ENCODE measurements around the gene CDC14B. TPM values are rescaled to one million over a fixed set of nuclear protein-coding genes. Genes with fewer than 3 reads are reported as not detected.
"Not testable (repeated sequence)": the region's sequence is repeated elsewhere in the genome, so short reads cannot be mapped to it uniquely, and the experiment has no call there.

The CDC14B gene
- total RNA-seq, 1 experiment from 2014 or later, result 16.0 TPM

DNA sequence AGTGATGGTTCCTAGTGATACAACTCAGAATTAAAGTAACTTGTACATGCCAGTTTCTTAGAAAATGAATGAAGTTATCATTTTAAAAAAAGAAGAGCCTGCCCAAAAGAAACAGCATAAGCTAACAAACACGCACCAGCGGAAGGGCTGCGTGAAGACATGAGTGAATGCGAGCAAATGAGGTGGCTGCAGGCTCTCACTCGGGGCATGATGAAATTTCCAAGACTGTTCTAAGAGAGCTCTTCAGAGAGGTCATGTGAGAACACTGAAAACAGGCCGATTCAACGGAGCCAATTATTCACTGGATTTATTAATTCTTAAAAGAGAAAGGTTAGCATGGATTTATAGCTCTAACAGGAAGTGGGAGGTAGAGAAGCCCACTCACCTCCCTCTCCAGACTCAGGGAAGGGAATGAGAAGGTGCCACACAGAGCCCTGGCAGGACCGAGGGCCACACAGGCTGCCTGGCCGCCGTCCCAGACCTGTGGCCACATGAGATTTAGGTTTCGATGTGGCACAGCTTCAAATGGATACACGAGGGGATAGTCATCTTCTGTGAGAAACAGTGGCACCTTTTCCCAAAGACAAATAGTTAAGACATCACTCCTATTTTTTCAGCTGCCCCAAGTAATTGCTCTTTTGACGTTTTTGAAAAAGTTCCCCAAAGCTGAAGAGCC, 114.2 kb downstream of the CDC14B start:
- DNase-seq (ENCODE audit: extremely low read depth, low read depth), result no peak

DNA sequence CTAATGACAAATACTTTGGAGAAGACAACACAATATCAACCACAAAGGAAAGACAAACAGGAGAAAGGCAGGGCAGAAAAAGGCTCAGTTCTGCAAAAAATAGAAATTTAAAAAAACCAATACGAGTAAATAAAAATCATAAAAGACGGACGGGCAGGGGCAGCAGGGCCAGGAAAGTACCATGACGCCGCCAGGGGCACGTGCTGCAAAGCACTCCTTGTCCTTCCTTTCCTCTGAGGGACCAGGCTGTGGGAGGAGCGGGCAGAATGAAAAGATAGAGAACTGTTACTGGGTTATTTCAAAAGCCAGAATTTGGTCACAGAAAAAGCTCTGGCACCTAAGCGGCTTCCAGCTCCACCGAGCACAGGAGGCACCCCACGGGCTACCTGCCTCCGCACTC, 115.7 kb downstream of the CDC14B start:
- no peak for DNase-seq (ENCODE audit: extremely low read depth, low read depth)

DNA sequence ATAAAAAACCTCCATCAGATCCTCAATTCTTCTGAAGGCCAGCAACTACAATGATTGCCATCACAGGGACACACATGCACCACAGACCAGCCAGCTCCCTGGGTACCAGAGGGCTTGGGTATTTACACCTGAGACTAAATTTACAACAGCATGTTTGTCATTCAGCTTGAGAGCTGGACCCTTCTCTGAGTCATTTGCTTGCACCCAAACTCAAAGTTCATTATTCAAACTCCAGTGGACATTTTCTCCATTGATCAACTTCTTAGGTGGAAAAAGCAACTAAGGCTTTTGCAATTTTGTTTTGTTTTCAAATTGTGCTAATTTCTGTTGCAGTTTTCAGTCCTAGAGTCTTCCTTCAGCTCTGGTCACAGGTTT, 116.3 kb downstream of the CDC14B start:
- DNase-seq (ENCODE audit: extremely low read depth, low read depth), result not testable (repeated sequence)

DNA sequence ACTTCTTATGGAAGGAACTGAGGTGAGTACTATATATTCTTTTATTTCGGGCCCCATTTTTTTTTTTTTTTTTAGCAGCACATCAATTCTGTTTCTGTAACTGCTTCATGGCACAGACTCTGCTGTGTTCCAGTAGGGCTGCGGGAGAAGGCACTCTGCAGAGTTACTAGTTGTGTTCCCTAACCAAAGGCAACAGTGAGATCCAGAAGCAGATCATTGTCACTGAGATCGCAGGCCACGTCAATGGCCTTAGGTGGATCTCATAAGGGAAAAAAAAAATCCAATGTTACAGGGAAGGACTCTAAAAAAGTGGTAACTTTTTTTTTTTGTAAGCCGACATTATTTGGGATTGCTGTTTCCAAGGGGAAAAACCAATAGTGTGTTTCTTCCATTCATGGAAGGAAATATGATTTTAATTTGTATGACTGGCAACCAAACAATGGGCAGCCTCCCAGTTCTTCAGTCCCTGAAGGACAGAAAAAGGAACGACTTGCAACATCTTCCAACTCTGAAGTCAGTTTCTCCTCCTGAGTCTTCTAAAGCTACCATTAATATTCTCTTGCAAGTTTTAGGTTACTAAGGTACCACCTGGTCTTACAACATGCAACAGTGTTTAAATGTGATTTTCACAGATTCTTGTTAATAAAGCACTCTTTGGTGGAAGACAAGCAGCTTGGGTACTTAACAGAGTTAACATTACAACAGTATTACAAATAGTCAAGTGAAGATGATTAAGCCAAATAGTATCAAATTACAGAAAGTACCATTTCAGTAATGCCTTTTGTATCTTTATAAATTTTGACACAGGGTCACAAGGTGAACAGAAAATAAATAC, 116.9 kb downstream of the CDC14B start:
- DNase-seq (ENCODE audit: extremely low read depth, low read depth), result no peak

DNA sequence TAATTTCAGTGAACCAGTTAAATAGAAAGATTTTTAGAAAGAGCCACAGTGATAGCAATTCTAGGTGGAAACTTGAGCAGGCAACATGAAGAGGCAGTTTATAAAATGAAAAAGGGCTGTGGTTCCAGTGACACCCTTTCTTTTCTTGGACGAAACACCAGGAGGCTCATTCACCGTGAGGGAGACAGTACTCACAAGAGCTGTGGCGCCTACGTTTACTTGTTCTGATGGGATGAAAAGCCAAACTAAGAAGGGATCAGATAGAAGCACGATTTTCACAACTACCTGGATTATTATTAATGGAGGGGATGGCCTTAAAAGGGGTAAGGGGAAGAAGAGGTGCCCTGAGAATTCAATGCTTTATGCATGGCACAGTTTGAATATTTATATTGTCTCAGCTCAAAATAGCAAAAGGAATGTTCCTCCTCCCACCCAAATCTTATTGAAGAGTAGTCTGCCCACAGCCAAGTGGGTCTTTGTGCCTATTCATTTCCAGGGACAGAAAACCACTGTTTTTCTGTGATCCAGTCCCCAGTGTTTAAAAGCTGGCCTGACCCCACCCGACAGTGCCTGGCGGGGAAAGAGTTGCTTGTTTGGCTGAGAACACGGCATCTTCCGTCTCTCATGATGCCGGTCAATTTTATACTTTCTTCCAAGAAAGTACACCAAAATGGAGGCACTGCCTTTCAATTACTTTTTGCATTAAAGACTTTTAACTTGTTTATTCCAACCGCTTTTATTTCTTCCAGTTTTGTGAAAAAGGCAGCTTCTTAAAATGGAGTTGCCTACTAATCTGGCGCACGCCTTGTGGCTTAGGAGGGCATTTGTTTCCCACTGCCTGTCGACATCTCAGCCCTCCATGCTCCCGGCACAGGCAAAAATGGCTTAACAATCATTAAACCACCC, 117.8 kb downstream of the CDC14B start:
- DNase-seq (ENCODE audit: extremely low read depth, low read depth), result no peak

DNA sequence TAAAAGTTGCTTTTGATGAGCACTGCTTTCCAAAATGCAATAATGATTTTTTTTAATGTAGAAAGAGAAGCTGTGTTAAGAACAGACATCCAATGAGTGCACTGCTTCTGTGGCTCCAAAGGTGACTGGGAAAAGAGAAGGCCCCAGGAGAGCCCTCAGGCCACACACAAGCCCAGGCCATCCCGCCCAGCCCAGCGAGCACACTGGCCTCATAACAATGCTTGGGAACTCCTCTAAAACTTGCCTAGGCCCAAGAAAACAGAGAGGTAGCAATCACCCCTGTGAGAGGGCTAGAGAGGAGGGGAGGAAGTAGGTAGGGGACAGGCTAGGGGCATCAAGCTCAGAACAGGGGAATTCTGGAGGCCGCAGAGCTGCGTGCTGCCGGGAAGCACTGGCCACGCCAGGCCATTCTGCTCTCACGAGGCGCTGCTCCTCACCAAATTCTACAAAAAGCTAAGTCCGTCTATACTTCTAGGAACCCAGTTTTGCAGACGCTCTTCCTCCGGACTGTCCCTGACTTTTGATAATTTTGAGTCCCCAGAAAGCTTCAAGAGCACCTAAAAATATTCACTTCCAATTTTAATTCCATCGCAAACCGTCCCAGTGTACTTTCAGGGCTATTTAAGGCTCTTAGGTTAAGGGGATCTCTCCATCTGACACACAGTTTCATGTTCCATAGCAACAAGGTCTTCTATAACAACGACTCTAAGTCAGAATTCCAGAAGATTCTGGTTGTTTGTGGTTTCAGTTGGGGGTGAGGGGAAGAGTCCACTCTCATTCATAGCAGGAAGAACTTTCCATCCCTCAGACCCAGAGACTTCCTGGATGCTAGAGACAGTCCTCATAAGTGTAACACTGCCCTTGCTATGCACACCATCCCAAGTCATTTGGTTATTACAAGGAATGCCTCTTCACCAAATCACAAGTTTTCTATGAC, 118.7 kb downstream of the CDC14B start:
- DNase-seq (ENCODE audit: extremely low read depth, low read depth), result no peak

DNA sequence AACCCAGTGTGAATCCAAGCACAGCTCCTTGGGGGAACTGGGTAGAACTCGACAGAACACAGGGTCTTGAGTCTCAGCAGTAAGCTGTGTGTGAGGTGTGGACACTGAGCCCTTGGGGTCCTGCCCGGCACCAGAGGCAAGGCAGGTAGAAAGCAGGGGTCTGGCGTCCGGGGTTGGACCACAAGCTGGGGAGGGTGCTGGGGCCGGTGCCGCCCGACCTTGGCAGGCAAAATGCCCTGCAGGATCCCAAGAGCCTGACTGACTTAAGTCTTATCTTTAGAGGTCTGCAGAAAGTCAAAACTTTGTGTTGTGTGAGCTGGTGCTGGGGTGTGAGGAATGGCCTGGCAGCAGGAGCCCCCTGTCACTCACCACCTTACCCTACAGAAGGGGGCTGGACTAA, 120.4 kb downstream of the CDC14B start:
- DNase-seq (ENCODE audit: extremely low read depth, low read depth), result no peak

DNA sequence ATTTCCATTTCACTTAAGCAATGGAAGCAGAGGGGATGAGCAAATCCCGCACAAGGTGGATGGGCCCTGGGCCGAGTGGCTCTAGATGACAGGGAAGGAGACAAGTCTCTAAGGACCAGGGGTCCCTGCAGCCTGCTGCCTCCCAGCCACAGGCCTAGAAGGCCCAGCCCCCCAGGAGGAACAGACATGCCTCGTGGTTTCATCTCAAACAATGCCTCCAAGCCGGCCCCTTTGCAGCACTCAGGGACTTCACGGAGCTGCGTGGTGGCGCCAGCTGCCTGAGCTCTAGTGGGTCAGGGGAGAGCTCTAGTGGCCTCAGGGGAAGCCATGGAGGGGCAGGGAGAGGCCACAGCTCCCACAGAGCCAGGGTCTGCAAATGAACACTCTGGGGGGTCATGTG, 120.8 kb downstream of the CDC14B start:
- no peak for DNase-seq (ENCODE audit: extremely low read depth, low read depth)

DNA sequence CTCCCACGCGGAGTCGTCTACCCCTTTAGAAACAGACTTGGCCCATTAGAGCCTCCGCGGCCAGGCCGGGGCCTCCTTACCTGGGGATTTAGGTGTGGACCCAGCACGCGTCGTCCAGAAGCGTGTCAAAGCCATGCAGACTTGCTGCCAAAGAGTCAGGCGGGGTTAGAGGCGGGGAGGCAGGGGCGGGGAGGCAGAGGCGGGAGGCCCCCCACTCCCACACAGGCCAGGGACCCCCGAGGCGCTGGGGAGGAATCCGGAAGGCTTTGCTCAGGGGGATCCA, 122.6 kb downstream of the CDC14B start:
- no peak for DNase-seq (ENCODE audit: extremely low read depth, low read depth)

DNA sequence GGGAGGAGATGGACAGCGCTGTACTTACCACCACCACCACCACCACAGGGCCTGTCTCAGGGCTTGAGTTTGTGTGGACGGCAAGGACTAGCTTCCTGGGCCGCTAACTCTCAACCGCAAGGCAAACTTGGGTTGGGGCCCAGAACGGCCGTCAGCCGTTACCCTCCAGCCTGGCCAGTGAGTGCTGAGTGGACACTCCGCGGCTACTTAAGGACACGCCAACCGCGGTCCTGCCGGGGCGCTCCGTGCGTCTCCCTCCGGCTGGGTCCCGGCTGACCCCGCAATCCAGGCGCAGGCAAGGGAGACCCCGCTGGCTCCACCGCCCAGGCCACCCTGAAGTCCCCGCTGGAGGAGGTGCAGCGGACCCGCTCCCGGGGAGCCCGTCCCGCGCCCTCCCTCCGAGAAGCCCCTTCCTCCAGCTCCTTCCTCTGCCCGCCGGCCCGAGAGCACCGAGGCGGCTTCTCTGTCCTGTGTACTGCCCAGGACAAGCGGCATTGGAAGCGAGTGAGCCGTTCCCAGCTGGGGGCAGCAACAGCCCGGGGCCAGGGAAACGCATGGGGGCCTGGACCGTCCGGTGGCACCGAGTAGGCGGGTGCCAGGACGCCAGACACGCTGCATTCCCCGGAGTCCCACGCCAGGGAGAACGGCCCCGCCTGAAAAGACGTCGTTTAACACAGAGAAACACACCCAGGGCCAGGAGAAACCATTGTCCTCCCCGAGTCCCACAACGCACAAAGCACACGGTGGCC, 123.1 kb downstream of the CDC14B start:
- DNase-seq (ENCODE audit: extremely low read depth, low read depth), result no peak

DNA sequence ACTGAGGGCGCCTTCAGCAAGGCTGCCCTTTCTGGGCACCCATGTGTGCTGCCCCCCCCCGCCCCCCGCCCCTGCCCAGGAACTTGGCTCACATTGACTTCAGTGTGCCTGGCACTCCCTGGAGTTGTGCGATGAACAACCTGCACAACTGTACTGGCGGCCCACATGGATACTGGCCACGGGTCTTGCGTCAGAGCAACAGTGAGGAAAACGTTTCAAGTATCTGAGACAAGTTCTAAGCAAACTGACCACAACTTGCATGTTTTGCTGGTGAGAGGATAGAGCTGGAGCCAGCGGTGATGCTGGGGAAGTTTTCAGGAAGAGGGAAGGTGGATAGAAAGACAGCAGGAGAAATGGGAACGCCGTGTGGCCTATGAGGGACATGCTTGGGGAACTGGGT, 124.3 kb downstream of the CDC14B start:
- DNase-seq (ENCODE audit: extremely low read depth, low read depth), result no peak

DNA sequence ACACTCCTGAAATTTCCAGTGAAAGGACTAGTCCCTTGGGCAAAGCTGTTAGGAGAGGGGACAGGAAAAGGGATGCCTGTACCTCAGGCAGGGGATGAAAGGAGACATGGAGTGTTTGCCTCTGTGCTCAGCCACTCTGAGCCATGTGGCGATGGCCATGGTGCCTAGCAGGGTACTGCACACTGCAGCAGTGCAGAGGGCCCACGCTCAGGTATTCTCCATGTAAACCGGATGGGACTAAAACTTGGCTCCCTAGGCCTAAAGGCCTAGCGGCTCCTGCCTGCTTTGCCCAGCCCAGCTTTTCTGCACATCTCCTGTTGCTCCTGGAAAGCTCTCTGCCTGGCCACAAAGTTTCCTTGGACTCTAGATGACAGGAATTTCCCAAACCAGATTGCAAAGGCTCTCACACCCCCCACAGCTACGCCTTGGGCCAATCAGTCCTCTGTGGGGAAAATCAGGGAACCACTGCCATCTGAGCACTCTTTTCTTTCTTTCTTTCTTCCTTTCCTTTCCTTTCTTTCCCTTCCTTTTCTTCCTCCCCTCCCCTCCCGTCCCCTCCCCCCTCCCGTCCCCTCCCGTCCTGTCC, 125.3 kb downstream of the CDC14B start:
- no peak for DNase-seq (ENCODE audit: extremely low read depth, low read depth)

DNA sequence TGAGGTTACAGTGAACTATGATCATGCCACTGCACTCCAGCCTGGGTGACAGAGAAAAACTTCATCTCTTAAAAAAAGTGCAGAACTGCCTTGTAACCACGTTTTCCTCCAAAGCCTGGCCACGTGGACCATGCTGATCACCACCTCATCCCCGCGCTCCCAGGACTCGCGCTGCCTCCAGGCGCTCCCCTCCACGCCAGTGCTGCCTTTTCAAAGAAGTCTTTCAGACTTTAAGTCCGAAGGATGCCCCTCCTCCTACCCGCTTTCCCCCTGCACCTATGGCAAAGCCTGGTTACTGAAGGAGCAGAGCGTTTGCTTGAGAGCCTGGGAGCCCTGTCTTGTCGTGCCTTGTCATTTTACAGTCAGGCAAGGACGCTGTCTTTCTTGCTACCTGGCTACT, 125.9 kb downstream of the CDC14B start:
- no peak for DNase-seq (ENCODE audit: extremely low read depth, low read depth)

DNA sequence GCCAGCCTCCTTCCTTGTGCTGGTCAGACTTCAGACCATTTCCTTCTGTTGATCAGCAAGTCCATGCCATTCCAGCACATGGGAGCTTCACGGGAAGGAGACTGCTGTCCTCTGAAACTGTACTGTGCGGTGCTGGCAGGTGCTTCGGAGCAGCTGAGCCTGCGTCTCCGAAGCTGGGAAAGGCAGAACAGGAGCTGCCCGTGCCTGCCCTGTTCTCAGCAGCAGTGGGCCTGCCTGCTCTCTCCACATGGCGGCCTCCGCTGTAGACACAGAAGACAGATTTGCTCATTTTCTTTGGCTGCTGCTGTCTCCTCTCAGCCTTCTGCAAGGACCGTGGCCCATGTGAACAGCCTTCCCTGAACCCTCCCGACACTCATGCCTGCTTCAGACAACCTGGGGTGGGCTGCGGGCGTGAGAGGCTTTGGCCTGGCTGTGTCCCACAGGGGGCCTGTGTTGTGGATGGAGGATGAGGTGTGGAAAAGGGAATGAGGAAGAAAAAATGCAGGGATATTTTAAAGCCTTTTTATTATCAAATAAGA, 126.6 kb downstream of the CDC14B start:
- DNase-seq (ENCODE audit: extremely low read depth, low read depth), result no peak

DNA sequence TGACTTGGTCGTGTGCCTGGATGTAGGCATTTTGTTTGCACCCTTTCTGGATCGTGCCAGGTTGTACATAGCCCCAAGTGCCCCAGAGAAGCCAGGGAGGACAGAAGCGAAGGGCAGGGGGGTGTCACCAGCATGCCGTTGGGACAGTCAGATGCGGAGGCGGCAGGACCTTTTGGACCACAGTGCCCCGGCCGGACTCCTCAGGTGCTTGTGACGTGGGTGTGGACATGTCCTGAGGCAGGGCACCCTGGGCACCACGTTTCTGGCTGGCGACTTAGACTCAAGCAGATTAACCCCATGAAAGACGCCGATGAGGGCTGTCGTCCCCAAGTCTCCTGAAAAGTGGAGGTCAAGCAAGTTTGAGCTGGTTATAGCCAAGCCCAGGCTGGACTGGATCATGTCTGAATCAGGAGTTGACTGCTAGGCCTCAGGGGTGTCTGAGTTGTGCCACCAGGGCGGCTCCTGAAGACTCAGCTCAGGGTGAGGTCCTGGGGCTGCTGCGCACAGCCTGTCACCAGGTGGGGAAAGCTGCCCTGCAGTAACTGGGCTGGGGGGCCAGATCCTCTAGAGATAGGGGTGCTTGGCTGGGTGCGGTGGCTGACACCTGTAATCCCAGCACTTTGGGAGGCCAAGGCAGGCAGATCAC, 127.6 kb downstream of the CDC14B start:
- DNase-seq (ENCODE audit: extremely low read depth, low read depth), result no peak

DNA sequence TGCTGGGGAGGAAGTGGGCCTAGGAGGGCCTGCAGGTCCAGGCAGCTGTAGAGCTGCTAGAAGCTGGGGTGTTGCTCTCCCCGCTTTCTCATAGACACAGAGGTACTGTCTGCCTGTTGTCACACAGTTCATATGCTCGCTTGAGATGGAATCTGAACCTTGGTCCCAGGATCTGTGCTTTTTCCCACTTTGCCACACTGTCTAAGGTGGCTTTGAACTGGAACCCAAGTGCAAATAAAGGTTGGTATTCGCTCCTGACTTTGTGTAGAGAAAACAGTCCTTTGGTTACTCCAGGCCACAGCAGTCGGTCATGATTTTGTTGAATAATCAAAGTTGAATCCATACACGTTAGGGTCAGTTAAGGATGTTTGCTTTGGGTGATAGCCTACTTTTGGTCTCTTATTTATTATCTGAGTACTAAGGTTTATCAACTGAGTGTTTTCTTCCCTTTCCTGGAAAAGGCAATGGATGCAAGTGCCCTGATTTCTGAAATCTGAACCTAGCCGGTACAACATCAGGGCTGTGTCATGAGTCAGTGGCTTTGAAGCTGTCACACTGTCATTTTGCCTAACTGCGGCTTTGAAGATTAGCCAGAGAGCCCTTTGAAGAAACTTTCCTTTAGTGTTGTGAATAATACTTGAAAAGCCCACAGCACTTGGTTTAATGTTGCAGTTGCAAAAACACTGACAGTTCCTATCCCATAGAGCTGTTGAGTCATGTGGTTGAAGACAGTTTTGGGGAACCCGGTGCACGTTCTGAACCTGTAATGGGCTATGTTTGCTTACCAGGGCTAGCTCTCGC, 128.4 kb downstream of the CDC14B start:
- no peak for DNase-seq (ENCODE audit: extremely low read depth, low read depth)

DNA sequence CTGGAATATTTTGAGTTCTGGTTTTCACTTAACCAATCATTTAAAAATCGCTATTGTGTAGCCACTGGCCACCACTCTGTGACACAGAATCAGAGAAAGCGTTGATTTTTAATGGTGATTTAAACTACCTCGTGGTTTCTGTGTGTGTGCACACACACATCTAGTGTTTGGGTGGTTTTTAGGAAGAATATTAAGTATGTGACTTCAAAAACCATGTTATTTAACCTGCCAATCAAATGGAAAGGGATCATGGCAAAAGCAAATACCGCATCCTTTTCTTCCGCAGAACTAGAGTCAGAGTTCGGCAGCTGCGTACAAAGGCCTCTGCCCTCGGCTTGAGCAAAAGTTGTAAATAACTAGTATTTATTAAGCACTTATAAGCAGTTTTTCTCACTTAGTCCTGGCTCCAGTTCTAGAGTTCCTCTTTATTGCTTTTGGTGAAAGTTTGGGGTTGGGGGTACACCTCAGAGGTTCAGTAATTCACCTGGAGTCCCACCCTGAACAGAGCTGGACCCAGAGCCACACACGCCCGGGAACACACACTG, 129.0 kb downstream of the CDC14B start:
- DNase-seq (ENCODE audit: extremely low read depth, low read depth), result no peak
